HepG2 (cell line): ENCODE results near the gene CPEB3. TPM values are rescaled to one million over a fixed set of nuclear protein-coding genes. Genes with fewer than 3 reads are reported as not detected.

Source experiments
- CCAR2 ChIP-seq: fragments of 200-400 bp; formaldehyde crosslinking; optimal IDR thresholded peaks from 2 replicates; pipeline ENCODE3; 2018; ENCODE audit warnings: low read depth, mild to moderate bottlenecking, low read length, moderate library complexity
- CHD2 ChIP-seq: IDR thresholded peaks from 2 replicates; pipeline ENCODE4 v1.6.1; 2011; ENCODE audit warnings: low read depth, low read length, improper control_type of control experiment
- GTF2F1 ChIP-seq: fragments of 150-350 bp; IDR thresholded peaks from 2 replicates; pipeline ENCODE4 v1.6.1; 2014; ENCODE audit warnings: low read length
- HDAC2 ChIP-seq: sonication (generic); formaldehyde crosslinking; IDR thresholded peaks from 2 replicates; pipeline ENCODE4 v1.4.0; 2020; ENCODE audit warnings: missing genetic modification reagents
- KDM5B ChIP-seq: sonication (generic); formaldehyde crosslinking; IDR thresholded peaks from 2 replicates; pipeline ENCODE4 v1.4.0; 2020; ENCODE audit warnings: missing genetic modification reagents, mild to moderate bottlenecking, borderline replicate concordance
- SMARCE1 ChIP-seq: fragments of 450-650 bp; IDR thresholded peaks from 2 replicates; pipeline ENCODE4 v1.6.1; 2017; ENCODE audit warnings: borderline replicate concordance
- SMYD3 ChIP-seq: sonication (generic); formaldehyde crosslinking; IDR thresholded peaks from 2 replicates; pipeline ENCODE4 v1.8.1; 2023; ENCODE audit warnings: mild to moderate bottlenecking, missing genetic modification reagents
- TBX2 ChIP-seq: sonication (generic); formaldehyde crosslinking; IDR thresholded peaks from 2 replicates; pipeline ENCODE4 v1.5.0; 2020; ENCODE audit warnings: missing genetic modification reagents, mild to moderate bottlenecking, borderline replicate concordance
- TOE1 ChIP-seq: sonication (generic); formaldehyde crosslinking; IDR thresholded peaks from 2 replicates; pipeline ENCODE4 v1.4.0; 2020; ENCODE audit warnings: mild to moderate bottlenecking, missing genetic modification reagents
- YEATS2 ChIP-seq: sonication (generic); formaldehyde crosslinking; IDR thresholded peaks from 2 replicates; pipeline ENCODE4 v1.4.0; 2020; ENCODE audit warnings: missing genetic modification reagents, borderline replicate concordance
- ZBTB20 ChIP-seq: sonication (generic); formaldehyde crosslinking; IDR thresholded peaks from 2 replicates; pipeline ENCODE4 v1.8.1; 2023; ENCODE audit warnings: missing genetic modification reagents, low read depth, mild to moderate bottlenecking, borderline replicate concordance
- ZC3H4 ChIP-seq: sonication (generic); formaldehyde crosslinking; IDR thresholded peaks from 2 replicates; pipeline ENCODE4 v1.4.0; 2020; ENCODE audit warnings: missing genetic modification reagents, borderline replicate concordance
- ZFP91 ChIP-seq: sonication (generic); formaldehyde crosslinking; IDR thresholded peaks from 2 replicates; pipeline ENCODE4 v1.9.0; 2022; ENCODE audit warnings: missing genetic modification reagents, mild to moderate bottlenecking, borderline replicate concordance
- ZMYM2 ChIP-seq: sonication (generic); formaldehyde crosslinking; IDR thresholded peaks from 2 replicates; pipeline ENCODE4 v1.8.0; 2022; ENCODE audit warnings: mild to moderate bottlenecking, missing genetic modification reagents
- ZNF251 ChIP-seq: sonication (generic); formaldehyde crosslinking; IDR thresholded peaks from 2 replicates; pipeline ENCODE4 v1.9.0; 2021; ENCODE audit warnings: mild to moderate bottlenecking, missing genetic modification reagents
- ZNF296 ChIP-seq: sonication (generic); formaldehyde crosslinking; conservative IDR thresholded peaks from 2 replicates; pipeline ENCODE4 v1.5.0; 2020; ENCODE audit warnings: mild to moderate bottlenecking, missing genetic modification reagents
- ZNF546 ChIP-seq: sonication (generic); formaldehyde crosslinking; conservative IDR thresholded peaks from 2 replicates; pipeline ENCODE4 v1.8.1; 2023; ENCODE audit warnings: mild to moderate bottlenecking, missing genetic modification reagents
- ZNF883 ChIP-seq: sonication (generic); formaldehyde crosslinking; IDR thresholded peaks from 2 replicates; pipeline ENCODE4 v1.5.1; 2020; ENCODE audit warnings: mild to moderate bottlenecking, missing genetic modification reagents; ENCODE audit errors: not compliant biosample characterization
- polyA plus RNA-seq, 8 experiments: library from polyadenylated mRNA; depleted of rRNA in 3 of 8; stranded (reverse) in 7 of 8; unstranded in 1 of 8; fragments of >200 nt; fragmentation: Illumina TruSeq in 4 of 8; extraction: Trizol in 4 of 8; gene quantifications; 2 replicates each; pipeline versions ENCODE4 v1.2.1 to v1.2.3, GENCODE V29; 2011 to 2016; ENCODE audit warnings: low read depth in 4 of 8, missing spikeins in 1 of 8, mixed read lengths in 1 of 8; ENCODE audit not compliant: insufficient read depth in 1 of 8
- total RNA-seq, 5 experiments: library from RNA; depleted of rRNA; stranded (reverse); fragments of >200 nt; fragmentation: Illumina TruSeq; extraction: Trizol; gene quantifications; 2 replicates each; pipeline ENCODE4 v1.2.3, GENCODE V29; 2016; ENCODE audit warnings: low read depth in 1 of 5
- TF ChIP-seq, protein P1 (sequence below), 2 experiments: IDR thresholded peaks; 2 replicates each; pipeline ENCODE4 v1.6.1; 2011 to 2012; ENCODE audit warnings: low read length in 2 of 2, borderline replicate concordance in 1 of 2, low read depth in 1 of 2, mild to moderate bottlenecking in 1 of 2, moderate library complexity in 1 of 2
- TF ChIP-seq, protein P2 (sequence below): sonication (generic); formaldehyde crosslinking; IDR thresholded peaks from 2 replicates; pipeline ENCODE4 v1.9.0; 2021; ENCODE audit warnings: missing genetic modification reagents, borderline replicate concordance
- TF ChIP-seq, protein P3 (sequence below): sonication (generic); formaldehyde crosslinking; IDR thresholded peaks from 2 replicates; pipeline ENCODE4 v1.4.0; 2020; ENCODE audit warnings: missing genetic modification reagents, mild to moderate bottlenecking, borderline replicate concordance

CPEB3 gene
- total and polyA plus RNA-seq, 2 of the 13 experiments (the other 11 are each of a cell fraction or from before 2014, with no cell fraction given) = 0.66 to 0.70 TPM

GRCh38 chr10:92239600-92240288 is 51.1 kb downstream of the CPEB3 start (continued):
- TF ChIP-seq ZFP91 (no peak), ZNF296 (CRISPR knock-in tag) (no peak), TBX2 (CRISPR knock-in tag) (no peak), CHD2 (no peak), ZC3H4 (CRISPR knock-in tag) (no peak), SMARCE1 (no peak), ZNF883 (peak; percentile 45), HDAC2 (CRISPR knock-in tag) (no peak), YEATS2 (CRISPR knock-in tag) (no peak), KDM5B (peak; percentile 59), SMYD3 (CRISPR knock-in tag) (no peak), ZBTB20 (CRISPR knock-in tag) (no peak), GTF2F1 (no peak), ZNF251 (CRISPR knock-in tag) (no peak), ZMYM2 (CRISPR knock-in tag) (no peak), CCAR2 (no peak), ZNF546 (CRISPR knock-in tag) (0 out of 2 replicates have a peak, but pooled peaks have one; percentile 42), TOE1 (no peak)
- TF ChIP-seq, protein P1, sequence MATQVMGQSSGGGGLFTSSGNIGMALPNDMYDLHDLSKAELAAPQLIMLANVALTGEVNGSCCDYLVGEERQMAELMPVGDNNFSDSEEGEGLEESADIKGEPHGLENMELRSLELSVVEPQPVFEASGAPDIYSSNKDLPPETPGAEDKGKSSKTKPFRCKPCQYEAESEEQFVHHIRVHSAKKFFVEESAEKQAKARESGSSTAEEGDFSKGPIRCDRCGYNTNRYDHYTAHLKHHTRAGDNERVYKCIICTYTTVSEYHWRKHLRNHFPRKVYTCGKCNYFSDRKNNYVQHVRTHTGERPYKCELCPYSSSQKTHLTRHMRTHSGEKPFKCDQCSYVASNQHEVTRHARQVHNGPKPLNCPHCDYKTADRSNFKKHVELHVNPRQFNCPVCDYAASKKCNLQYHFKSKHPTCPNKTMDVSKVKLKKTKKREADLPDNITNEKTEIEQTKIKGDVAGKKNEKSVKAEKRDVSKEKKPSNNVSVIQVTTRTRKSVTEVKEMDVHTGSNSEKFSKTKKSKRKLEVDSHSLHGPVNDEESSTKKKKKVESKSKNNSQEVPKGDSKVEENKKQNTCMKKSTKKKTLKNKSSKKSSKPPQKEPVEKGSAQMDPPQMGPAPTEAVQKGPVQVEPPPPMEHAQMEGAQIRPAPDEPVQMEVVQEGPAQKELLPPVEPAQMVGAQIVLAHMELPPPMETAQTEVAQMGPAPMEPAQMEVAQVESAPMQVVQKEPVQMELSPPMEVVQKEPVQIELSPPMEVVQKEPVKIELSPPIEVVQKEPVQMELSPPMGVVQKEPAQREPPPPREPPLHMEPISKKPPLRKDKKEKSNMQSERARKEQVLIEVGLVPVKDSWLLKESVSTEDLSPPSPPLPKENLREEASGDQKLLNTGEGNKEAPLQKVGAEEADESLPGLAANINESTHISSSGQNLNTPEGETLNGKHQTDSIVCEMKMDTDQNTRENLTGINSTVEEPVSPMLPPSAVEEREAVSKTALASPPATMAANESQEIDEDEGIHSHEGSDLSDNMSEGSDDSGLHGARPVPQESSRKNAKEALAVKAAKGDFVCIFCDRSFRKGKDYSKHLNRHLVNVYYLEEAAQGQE (IDR thresholded peaks at IDR 0.05; ENCODE audit: borderline replicate concordance in 1 of 2, low read depth in 1 of 2, low read length in 2 of 2) = no peak
- TF ChIP-seq, protein P2, sequence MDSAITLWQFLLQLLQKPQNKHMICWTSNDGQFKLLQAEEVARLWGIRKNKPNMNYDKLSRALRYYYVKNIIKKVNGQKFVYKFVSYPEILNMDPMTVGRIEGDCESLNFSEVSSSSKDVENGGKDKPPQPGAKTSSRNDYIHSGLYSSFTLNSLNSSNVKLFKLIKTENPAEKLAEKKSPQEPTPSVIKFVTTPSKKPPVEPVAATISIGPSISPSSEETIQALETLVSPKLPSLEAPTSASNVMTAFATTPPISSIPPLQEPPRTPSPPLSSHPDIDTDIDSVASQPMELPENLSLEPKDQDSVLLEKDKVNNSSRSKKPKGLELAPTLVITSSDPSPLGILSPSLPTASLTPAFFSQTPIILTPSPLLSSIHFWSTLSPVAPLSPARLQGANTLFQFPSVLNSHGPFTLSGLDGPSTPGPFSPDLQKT = no peak
- TF ChIP-seq, protein P3, sequence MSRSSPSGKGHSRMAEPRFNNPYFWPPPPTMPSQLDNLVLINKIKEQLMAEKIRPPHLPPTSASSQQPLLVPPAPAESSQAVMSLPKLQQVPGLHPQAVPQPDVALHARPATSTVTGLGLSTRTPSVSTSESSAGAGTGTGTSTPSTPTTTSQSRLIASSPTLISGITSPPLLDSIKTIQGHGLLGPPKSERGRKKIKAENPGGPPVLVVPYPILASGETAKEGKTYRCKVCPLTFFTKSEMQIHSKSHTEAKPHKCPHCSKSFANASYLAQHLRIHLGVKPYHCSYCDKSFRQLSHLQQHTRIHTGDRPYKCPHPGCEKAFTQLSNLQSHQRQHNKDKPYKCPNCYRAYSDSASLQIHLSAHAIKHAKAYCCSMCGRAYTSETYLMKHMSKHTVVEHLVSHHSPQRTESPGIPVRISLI = no peak
